ENCODE data around the gene B4GALNT2.

DNA sequence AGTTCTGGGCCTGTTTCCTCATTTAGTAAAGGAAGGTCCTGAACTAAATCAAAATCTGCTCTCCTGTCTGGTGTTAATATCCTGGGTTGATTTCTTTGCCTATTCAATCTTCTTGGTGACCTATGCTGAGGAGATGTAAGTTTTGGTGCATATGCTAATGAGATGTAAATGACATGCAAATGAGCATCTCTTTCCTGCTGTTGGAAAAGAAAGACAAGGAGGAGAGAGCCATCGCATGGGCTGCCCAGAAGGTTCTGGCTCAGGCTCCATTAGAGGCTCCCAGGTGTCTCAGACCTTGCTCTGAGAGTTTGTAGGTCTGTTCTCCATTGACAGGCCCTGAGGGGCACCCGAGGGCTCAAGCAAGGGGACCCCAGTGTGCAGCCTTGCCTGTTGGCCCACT is 81.3 kb downstream of the B4GALNT2 start:
- TF ChIP-seq, protein P1, sequence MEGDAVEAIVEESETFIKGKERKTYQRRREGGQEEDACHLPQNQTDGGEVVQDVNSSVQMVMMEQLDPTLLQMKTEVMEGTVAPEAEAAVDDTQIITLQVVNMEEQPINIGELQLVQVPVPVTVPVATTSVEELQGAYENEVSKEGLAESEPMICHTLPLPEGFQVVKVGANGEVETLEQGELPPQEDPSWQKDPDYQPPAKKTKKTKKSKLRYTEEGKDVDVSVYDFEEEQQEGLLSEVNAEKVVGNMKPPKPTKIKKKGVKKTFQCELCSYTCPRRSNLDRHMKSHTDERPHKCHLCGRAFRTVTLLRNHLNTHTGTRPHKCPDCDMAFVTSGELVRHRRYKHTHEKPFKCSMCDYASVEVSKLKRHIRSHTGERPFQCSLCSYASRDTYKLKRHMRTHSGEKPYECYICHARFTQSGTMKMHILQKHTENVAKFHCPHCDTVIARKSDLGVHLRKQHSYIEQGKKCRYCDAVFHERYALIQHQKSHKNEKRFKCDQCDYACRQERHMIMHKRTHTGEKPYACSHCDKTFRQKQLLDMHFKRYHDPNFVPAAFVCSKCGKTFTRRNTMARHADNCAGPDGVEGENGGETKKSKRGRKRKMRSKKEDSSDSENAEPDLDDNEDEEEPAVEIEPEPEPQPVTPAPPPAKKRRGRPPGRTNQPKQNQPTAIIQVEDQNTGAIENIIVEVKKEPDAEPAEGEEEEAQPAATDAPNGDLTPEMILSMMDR (IDR thresholded peaks at IDR 0.05), result no peak
- TF ChIP-seq POLR2A (IDR thresholded peaks at IDR 0.05), result no peak

Data from right lobe of liver (tissue), 4 donors.